Left colon (tissue), 2 donors: ENCODE data around the gene RMI2. TPM values are rescaled to one million over a fixed set of nuclear protein-coding genes. Genes with fewer than 3 reads are reported as not detected.
A peak's percentile ranks its signal among the peaks of the same experiment; 100 is the strongest.

Experiments used
- ATAC-seq: fragments of 200-7000 bp; cut with Tn5 transposase; one replicate; pipeline ENCODE4 v1.9.1; 2020; ENCODE audit warnings: mild to moderate bottlenecking, moderate library complexity
- DNase-seq, 2 donors: peaks; one replicate each; pipeline ENCODE4 v3.0.0-alpha.2; 2020
- intact Hi-C, 2 donors: fragments of 100-400 bp; cut with DNase I in 1 of 2; cut with micrococcal nuclease in 1 of 2; formaldehyde crosslinking; loops; one replicate each; pipeline versions ENCODE4 v1.11.2 to v1.14.0; 2022; cut with DNase I, micrococcal nuclease
- total RNA-seq, 2 donors: library from RNA; stranded (reverse); fragmentation: NEBNext Ultra II Directional; extraction: Animal tissue kit (Norgen Biotek cat#: 25700); gene quantifications; one replicate each; pipeline ENCODE4 v1.2.1, GENCODE V29; 2021
- donor health status: DM: no; HTN: no; CAD: no.
- donor health status: DM: yes; HTN: yes; CAD: no.

RMI2 gene
- total RNA-seq, 2 donors from 2014 or later: 5.5 to 8.3 TPM

GRCh38 chr16:11390573-11391495 is 45.6 kb downstream of the RMI2 start:
- ATAC-seq (no peak), DNase-seq (no peak)
- intact Hi-C loops: loop anchor here in 1 of 2 donors (10.0 kb wide), 1 partner anchor 674 kb away; no protein-coding TSS in a partner anchor

- ATAC-seq (peak; percentile 68), DNase-seq (peak in 1 of 2 donors; percentile 42)
- intact Hi-C loops: loop anchor here in 1 of 2 donors (10.0 kb wide), 1 partner anchor 673 kb away; no protein-coding TSS in a partner anchor
These were observed 46.3 kb downstream of the RMI2 start for GRCh38 chr16:11391576-11391975.

GRCh38 chr16:11392041-11392581 is 46.9 kb downstream of the RMI2 start:
- ATAC-seq: no peak
- no peak for DNase-seq

DNA sequence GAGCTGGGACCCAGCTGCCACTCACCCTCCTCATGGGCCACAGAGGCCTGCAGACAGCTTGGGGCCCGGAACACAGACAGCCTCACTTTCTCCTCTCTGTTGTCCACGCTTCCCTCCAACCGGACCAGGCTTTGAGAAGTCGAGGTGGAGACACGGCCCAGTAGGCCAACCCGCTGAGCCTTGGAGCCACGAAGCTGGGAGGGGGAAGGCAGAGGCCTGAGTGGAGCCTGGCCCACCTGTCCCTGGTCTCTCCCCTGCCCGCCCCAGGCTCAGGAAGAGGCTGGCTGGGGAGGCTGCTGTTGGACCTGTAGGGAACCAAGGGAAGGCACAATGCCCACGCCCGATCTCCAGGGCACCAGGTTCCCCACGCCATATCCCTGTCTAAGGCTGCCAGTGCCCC is 48.1 kb downstream of the RMI2 start:
- DNase-seq (no peak), ATAC-seq (no peak)
- intact Hi-C loops: loop anchor here in 1 of 2 donors (10.0 kb wide), 1 partner anchor 671 kb away; no protein-coding TSS in a partner anchor

More at GRCh38 chr16:11392041-11392581, 46.9 kb downstream of the RMI2 start:
- intact Hi-C loops: loop anchor here in 1 of 2 donors (10.0 kb wide), 1 partner anchor 673 kb away; no protein-coding TSS in a partner anchor

DNA sequence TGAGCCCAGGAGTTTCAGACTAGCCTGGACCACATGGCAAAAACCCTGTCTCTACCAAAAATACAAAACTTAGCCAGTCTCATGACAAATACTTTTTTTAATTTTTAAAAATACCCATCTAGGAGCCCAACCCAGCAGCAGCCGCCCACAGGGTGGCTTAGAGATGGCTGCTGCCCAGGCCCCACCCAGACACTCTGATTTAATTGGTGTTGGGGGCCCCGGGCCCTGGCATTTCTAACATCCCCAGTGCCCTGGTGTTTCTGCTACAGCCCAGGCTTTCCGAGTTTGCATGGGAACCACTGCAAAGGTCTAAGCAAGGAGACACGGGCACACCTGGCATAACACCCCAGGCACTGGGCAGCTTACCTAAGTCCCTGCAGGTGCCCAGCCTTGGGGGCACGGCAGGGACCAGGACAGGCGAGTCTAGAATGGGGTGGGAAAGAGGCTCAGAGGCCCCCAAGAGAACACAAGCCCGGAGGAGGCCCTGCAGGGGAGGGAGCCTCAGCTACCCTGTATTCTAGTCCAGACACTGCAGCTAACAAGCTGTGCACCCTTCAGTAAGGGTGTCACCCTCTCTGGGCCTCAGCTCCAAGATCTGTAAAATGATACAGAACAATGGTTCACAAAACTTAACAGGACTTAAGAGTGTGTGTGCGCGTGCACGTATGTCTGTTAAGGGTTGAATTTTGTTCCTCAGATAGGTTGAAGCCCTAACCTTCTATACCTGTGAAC is 48.8 kb downstream of the RMI2 start:
- intact Hi-C loops: loop anchor here in 1 of 2 donors (10.0 kb wide), 1 partner anchor 671 kb away; no protein-coding TSS in a partner anchor
- DNase-seq: no peak
- no peak for ATAC-seq

DNA sequence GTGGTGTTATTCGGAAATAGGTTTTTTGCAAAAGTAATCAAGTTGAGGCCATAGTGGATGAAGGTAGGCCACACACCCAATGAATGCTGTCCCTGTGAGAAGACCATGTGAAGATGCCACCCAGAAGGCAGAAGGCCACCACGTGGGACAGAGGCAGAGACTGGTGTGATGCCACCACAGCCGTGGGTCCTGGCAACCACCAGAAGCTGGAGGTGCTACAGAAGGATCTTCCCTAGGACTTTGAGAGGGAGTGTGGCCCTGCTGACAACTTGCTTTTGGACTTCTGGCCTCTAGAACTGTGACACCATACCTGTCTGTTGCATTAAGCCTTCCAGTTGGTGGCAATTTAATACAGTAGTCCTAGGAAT is 49.3 kb downstream of the RMI2 start:
- DNase-seq: no peak
- intact Hi-C loops: loop anchor here in 1 of 2 donors (10.0 kb wide), 1 partner anchor 670 kb away; no protein-coding TSS in a partner anchor
- no peak for ATAC-seq

DNA sequence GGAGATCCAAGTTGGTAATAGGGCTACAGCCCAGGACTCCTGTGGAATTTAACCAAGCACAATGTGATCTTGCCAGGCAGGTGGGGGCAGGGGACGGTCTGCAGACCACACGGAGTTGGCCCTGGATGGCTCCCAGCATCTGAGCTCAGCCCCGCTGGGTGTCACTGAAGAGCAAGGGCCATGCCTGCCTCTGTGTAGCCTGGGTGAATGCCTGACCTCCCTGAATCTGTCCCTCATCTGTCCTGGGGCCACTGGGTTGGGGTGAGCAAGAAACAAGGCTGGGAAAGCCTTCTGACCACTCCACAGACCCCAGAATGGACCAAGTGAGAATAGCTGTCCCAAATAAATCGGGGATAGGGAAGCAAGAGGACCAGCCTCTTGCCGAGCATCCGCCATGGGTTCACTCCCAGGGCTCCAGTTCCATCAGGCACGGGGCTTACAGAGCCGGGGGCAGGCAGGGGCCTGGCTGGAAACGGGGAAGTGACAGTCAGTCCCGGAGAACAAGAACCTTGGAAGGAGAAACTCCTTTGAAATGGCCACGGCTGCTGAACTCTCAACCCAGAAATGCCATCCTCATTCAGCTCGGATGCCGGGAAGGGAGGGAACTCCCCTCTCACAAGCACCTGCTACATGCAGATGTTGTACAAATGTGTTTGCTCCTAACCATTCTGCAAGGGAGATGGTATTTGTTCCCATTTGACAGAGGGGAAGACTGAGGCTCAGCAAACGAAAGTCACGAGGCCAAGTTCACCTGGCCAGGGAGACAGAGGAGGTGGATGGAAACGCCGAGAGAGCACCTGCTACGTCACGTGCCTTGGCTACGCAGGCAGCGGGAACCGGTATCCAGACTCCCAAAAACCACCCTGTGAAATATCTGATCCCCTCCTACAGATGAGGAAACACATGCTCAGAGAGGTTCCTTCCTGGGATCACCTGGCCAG is 50.0 kb downstream of the RMI2 start:
- intact Hi-C loops: loop anchor here in 1 of 2 donors (5.0 to 10.0 kb wide), 2 partner anchors 317 to 670 kb away; no protein-coding TSS in a partner anchor
- no peak for DNase-seq
- no peak for ATAC-seq

DNA sequence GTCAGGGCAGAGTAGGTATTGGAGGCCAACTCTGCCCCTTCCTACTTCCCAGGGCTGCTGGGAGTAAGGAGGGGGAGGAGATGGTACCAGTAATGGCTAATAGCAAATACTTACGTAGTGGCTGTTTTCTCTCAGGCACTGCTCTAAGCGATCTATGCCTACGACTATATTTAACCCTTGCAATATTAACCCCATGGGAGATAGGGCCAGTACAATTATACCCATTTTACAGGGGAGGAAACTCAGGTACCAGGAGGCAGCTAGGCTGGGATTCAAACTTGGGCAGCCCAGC is 50.6 kb downstream of the RMI2 start:
- intact Hi-C loops: loop anchor here in 1 of 2 donors (5.0 to 10.0 kb wide), 2 partner anchors 316 to 669 kb away; no protein-coding TSS in a partner anchor
- ATAC-seq: no peak
- DNase-seq: no peak

- intact Hi-C loops: loop anchor here in 1 of 2 donors (5.0 to 10.0 kb wide), 2 partner anchors 316 to 668 kb away; no protein-coding TSS in a partner anchor
- DNase-seq (peak; percentile 48 to 75), ATAC-seq (peak; percentile 79)
These were observed 51.2 kb downstream of the RMI2 start for GRCh38 chr16:11396241-11397048.

GRCh38 chr16:11398136-11398535 is 52.9 kb downstream of the RMI2 start:
- no peak for DNase-seq
- ATAC-seq: no peak
- intact Hi-C loops: loop anchor here in 1 of 2 donors (5.0 to 10.0 kb wide), 2 partner anchors 314 to 667 kb away; no protein-coding TSS in a partner anchor

DNA sequence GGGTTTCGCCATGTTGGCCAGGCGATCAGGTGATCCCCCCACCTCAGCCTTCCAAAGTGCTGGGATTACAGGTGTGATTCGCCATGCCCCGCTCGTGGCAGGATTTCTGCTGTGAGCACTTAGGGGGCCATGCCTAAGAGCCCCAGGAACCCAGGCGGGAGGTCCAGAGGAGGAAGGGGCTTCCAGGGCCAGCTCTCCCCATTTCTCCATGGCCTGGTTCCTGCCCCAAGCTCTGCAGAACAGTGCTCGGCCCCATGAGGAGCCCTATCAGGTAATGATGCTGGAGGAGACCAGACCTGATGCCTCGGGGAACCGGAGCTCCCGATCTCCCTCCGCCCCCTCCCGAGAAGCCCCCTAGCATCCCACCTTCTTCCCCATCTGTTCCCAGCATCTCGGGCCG is 53.6 kb downstream of the RMI2 start:
- intact Hi-C loops: loop anchor here in 1 of 2 donors (5.0 to 10.0 kb wide), 2 partner anchors 313 to 666 kb away; no protein-coding TSS in a partner anchor
- ATAC-seq (no peak), DNase-seq (peak in 1 of 2 donors; percentile 14)

DNA sequence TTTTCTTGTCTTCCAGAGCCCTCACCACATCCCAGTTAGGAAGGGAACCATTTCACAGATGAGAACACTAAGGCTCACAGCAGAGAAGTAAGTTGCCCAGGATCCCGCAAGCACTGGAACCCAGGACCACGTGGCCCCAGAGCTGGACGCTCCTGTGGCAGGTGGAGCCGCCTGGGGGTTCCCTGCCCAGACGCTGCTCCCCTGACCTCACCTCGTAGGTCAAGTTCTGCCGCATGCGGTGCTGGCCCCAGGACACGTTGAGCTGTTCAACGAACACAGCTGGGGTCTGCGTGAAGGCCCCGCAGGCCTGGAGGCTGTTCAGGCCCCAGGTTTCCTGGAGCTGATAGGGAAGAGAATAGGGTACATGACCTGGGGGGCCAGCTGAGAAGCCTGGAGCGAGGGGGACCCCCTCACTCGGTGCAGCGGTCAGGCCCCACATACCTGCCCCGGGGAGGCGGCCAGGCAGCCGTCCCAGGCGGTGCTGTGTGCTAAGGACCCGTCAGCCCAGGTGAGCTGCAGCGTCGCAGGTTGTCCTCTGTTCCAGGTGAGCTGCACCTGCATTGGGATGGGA is 54.1 kb downstream of the RMI2 start:
- DNase-seq (peak in 1 of 2 donors; percentile 1), ATAC-seq (no peak)
- intact Hi-C loops: loop anchor here in 1 of 2 donors (5.0 to 10.0 kb wide), 2 partner anchors 313 to 665 kb away; no protein-coding TSS in a partner anchor

- ATAC-seq (no peak), DNase-seq (no peak)
- intact Hi-C loops: loop anchor here in 1 of 2 donors (10.0 kb wide), 1 partner anchor 245 kb away; no protein-coding TSS in a partner anchor
These were observed 54.8 kb downstream of the RMI2 start for GRCh38 chr16:11400076-11400475.
